Neural cell (in vitro differentiated cells): ENCODE results near the gene BSN.
"Not testable (repeated sequence)": the region's sequence is repeated elsewhere in the genome, so short reads cannot be mapped to it uniquely, and the experiment has no call there.

Source experiments
- EZH2 ChIP-seq: fragments of 200-600, 300-800 bp; shearing (Covaris generic), sonication (generic); IDR thresholded peaks from 2 replicates; pipeline ENCODE4 v1.6.1; 2014; ENCODE audit warnings: antibody characterized with exemption, low read length, borderline replicate concordance, mild to moderate bottlenecking; ENCODE audit not compliant: insufficient read depth, poor library complexity, severe bottlenecking
- MXI1 ChIP-seq: fragments of 450-650 bp; conservative IDR thresholded peaks from 2 replicates; pipeline ENCODE4 v1.6.1; 2014; ENCODE audit warnings: antibody characterized with exemption, mild to moderate bottlenecking; ENCODE audit not compliant: poor library complexity, severe bottlenecking
- POLR2AphosphoS5 ChIP-seq: IDR thresholded peaks from 2 replicates; pipeline ENCODE4 v1.6.1; 2012
- TF ChIP-seq, protein P1 (sequence below): fragments of 450-650 bp; IDR thresholded peaks from 2 replicates; pipeline ENCODE4 v1.5.1; 2014; ENCODE audit warnings: antibody characterized with exemption, mild to moderate bottlenecking, moderate library complexity; ENCODE audit not compliant: poor library complexity, severe bottlenecking
- TF ChIP-seq, protein P2 (sequence below): IDR thresholded peaks from 2 replicates; pipeline ENCODE4 v1.6.1; 2012; ENCODE audit warnings: borderline replicate concordance

DNA sequence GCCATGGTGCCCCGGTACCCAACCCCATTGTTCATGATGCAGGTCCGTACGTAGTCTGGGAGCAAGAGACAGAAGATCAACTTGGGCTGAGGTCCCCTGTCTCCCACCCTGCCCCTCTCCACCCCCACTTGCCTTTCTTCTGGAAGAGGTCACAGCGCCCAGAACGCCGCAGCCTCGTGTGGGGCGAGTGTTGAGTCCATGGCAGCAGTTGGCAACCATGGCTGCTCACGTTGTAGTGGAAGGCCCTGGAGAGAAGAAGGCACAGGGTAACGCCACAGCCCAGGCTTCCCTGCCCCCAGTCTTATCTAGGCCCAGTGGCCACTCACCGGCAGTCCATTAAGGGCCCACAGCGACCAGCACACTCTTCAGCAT is 133.1 kb downstream of the BSN start:
- TF ChIP-seq, protein P1, sequence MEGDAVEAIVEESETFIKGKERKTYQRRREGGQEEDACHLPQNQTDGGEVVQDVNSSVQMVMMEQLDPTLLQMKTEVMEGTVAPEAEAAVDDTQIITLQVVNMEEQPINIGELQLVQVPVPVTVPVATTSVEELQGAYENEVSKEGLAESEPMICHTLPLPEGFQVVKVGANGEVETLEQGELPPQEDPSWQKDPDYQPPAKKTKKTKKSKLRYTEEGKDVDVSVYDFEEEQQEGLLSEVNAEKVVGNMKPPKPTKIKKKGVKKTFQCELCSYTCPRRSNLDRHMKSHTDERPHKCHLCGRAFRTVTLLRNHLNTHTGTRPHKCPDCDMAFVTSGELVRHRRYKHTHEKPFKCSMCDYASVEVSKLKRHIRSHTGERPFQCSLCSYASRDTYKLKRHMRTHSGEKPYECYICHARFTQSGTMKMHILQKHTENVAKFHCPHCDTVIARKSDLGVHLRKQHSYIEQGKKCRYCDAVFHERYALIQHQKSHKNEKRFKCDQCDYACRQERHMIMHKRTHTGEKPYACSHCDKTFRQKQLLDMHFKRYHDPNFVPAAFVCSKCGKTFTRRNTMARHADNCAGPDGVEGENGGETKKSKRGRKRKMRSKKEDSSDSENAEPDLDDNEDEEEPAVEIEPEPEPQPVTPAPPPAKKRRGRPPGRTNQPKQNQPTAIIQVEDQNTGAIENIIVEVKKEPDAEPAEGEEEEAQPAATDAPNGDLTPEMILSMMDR, result not testable (repeated sequence)
- not testable (repeated sequence) for TF ChIP-seq POLR2AphosphoS5, MXI1, EZH2
- TF ChIP-seq, protein P2, sequence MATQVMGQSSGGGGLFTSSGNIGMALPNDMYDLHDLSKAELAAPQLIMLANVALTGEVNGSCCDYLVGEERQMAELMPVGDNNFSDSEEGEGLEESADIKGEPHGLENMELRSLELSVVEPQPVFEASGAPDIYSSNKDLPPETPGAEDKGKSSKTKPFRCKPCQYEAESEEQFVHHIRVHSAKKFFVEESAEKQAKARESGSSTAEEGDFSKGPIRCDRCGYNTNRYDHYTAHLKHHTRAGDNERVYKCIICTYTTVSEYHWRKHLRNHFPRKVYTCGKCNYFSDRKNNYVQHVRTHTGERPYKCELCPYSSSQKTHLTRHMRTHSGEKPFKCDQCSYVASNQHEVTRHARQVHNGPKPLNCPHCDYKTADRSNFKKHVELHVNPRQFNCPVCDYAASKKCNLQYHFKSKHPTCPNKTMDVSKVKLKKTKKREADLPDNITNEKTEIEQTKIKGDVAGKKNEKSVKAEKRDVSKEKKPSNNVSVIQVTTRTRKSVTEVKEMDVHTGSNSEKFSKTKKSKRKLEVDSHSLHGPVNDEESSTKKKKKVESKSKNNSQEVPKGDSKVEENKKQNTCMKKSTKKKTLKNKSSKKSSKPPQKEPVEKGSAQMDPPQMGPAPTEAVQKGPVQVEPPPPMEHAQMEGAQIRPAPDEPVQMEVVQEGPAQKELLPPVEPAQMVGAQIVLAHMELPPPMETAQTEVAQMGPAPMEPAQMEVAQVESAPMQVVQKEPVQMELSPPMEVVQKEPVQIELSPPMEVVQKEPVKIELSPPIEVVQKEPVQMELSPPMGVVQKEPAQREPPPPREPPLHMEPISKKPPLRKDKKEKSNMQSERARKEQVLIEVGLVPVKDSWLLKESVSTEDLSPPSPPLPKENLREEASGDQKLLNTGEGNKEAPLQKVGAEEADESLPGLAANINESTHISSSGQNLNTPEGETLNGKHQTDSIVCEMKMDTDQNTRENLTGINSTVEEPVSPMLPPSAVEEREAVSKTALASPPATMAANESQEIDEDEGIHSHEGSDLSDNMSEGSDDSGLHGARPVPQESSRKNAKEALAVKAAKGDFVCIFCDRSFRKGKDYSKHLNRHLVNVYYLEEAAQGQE, result not testable (repeated sequence)
